Colonic mucosa (tissue), 4 donors: Measurements from ENCODE around the gene ANKRD63. TPM values are rescaled to one million over a fixed set of nuclear protein-coding genes. Genes with fewer than 3 reads are reported as not detected.
A peak's percentile ranks its signal among the peaks of the same experiment; 100 is the strongest.

Source experiments
- DNase-seq: peaks from one replicate; pipeline ENCODE4 v3.0.0-alpha.2; 2020
- H3K27ac ChIP-seq: fragments of 200-600 bp; one replicate; pipeline ENCODE4 v1.8.0; 2021
- H3K27me3 ChIP-seq: fragments of 200-600 bp; one replicate; pipeline ENCODE4 v1.8.0; 2021
- H3K36me3 ChIP-seq: fragments of 200-600 bp; one replicate; pipeline ENCODE4 v1.8.0; 2021
- H3K4me1 ChIP-seq: fragments of 200-600 bp; one replicate; pipeline ENCODE4 v1.8.0; 2021; ENCODE audit warnings: mild to moderate bottlenecking
- H3K4me3 ChIP-seq: fragments of 200-600 bp; one replicate; pipeline ENCODE4 v1.8.0; 2021
- H3K9ac ChIP-seq, 2 donors: one replicate each; pipeline ENCODE4 v1.7.0; 2013; ENCODE audit warnings: control low read depth in 2 of 2, low read depth in 2 of 2, low read length in 2 of 2
- H3K9me3 ChIP-seq: fragments of 200-600 bp; one replicate; pipeline ENCODE4 v1.8.0; 2021
- intact Hi-C: fragments of 100-400 bp; cut with DNase I; formaldehyde crosslinking; loops from one replicate; pipeline ENCODE4 v1.14.1; 2022
- total RNA-seq, 2 donors: library from RNA; stranded (reverse); fragmentation: NEBNext Ultra II Directional in 1 of 2; extraction: Animal tissue kit (Norgen Biotek cat#: 25700) in 1 of 2; gene quantifications; one replicate each; pipeline ENCODE4 v1.2.1, GENCODE V29; 2021
- TF ChIP-seq, protein P1 (sequence below): fragments of 200-600 bp; IDR thresholded peaks from one replicate; pipeline ENCODE4 v1.8.0; 2022; ENCODE audit warnings: antibody characterized with exemption, mild to moderate bottlenecking
- donor health status: healthy.
- donor health status: DM: no; HTN: no; CAD: no.
- donor health status: DM: no; HTN: no; CAD: no.

The ANKRD63 gene
- total RNA-seq, 2 donors from 2014 or later, result not detected

DNA sequence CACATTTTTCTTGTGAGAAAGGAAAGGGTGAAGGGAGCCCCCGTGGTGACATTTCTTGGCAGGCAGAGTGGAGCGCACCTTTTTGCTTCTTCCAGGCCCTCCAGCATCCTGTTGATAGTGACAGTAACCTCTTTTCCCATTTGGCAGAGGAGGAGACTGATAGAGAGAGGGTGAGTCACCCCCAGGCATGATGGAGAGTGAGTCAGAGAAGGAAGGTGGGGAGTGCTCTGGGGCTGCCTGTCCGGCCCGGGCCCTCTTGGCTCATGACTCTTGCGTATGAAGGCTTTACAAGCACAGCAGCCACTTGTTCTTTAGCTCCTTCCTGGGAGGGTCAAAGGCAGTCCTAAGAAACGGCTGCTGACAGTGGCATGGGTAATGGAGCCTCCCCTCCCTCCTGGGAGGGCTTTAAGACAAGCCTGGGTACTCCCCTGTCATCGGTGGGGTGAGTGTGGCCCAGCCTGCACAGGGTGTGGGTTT, 16.0 kb downstream of the ANKRD63 start:
- intact Hi-C loops, result no loop called here
- no peak overlapping the region for H3K27ac ChIP-seq
- no peaks in the 10 kb centered on the region for H3K27me3 ChIP-seq
- H3K4me3 ChIP-seq, result no peak overlapping the region
- H3K9ac ChIP-seq, result no peak overlapping the region
- no peaks in the 10 kb centered on the region for H3K36me3 ChIP-seq
- no peaks in the 10 kb centered on the region for H3K9me3 ChIP-seq
- TF ChIP-seq, protein P1, sequence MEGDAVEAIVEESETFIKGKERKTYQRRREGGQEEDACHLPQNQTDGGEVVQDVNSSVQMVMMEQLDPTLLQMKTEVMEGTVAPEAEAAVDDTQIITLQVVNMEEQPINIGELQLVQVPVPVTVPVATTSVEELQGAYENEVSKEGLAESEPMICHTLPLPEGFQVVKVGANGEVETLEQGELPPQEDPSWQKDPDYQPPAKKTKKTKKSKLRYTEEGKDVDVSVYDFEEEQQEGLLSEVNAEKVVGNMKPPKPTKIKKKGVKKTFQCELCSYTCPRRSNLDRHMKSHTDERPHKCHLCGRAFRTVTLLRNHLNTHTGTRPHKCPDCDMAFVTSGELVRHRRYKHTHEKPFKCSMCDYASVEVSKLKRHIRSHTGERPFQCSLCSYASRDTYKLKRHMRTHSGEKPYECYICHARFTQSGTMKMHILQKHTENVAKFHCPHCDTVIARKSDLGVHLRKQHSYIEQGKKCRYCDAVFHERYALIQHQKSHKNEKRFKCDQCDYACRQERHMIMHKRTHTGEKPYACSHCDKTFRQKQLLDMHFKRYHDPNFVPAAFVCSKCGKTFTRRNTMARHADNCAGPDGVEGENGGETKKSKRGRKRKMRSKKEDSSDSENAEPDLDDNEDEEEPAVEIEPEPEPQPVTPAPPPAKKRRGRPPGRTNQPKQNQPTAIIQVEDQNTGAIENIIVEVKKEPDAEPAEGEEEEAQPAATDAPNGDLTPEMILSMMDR, result no peak
- H3K4me1 ChIP-seq, result no peaks in the 10 kb centered on the region
- no peak for DNase-seq

DNA sequence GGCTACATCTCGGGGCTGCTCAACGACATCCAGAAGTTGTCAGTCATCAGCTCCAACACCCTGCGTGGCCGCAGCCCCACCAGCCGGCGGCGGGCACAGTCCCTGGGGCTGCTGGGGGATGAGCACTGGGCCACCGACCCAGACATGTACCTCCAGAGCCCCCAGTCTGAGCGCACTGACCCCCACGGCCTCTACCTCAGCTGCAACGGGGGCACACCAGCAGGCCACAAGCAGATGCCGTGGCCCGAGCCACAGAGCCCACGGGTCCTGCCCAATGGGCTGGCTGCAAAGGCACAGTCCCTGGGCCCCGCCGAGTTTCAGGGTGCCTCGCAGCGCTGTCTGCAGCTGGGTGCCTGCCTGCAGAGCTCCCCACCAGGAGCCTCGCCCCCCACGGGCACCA, 17.0 kb downstream of the ANKRD63 start:
- intact Hi-C loops, result no loop called here
- H3K36me3 ChIP-seq, result no peaks in the 10 kb centered on the region

DNA sequence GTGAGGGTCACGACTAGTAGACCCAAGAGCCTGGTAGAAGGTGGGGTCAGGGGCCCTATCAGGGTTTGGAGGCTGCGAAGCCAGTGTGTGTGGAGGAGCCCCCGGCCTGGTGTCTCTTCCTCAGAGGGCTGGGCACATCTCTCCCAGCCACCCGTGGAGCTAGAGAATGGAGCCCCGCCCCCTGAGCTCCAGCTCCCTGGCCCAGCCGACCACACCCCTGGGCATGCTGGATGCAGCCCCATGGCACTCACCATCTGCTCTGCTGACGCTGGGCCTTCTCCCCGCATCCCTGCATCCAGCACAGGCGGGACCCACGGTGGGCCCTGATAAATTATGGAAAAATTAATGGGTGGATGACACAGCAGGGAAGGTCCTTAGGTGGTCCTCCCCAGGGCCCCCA, 17.5 kb downstream of the ANKRD63 start:
- no peaks in the 10 kb centered on the region for H3K27me3 ChIP-seq
- no peak overlapping the region for H3K4me3 ChIP-seq
- TF ChIP-seq, protein P1, result no peak
- no peaks in the 10 kb centered on the region for H3K9me3 ChIP-seq
- H3K27ac ChIP-seq, result no peak overlapping the region
- H3K9ac ChIP-seq, result no peak overlapping the region
- DNase-seq, result no peak
- no peaks in the 10 kb centered on the region for H3K36me3 ChIP-seq
- H3K4me1 ChIP-seq, result no peaks in the 10 kb centered on the region
- intact Hi-C loops, result no loop called here

More for the DNA sequence above, 17.0 kb downstream of the ANKRD63 start:
- DNase-seq, result no peak
- H3K9ac ChIP-seq, result no peak overlapping the region
- no peaks in the 10 kb centered on the region for H3K27me3 ChIP-seq
- no peaks in the 10 kb centered on the region for H3K4me1 ChIP-seq
- no peak overlapping the region for H3K27ac ChIP-seq
- H3K9me3 ChIP-seq, result no peaks in the 10 kb centered on the region
- no peak overlapping the region for H3K4me3 ChIP-seq
- TF ChIP-seq, protein P1, result no peak

DNA sequence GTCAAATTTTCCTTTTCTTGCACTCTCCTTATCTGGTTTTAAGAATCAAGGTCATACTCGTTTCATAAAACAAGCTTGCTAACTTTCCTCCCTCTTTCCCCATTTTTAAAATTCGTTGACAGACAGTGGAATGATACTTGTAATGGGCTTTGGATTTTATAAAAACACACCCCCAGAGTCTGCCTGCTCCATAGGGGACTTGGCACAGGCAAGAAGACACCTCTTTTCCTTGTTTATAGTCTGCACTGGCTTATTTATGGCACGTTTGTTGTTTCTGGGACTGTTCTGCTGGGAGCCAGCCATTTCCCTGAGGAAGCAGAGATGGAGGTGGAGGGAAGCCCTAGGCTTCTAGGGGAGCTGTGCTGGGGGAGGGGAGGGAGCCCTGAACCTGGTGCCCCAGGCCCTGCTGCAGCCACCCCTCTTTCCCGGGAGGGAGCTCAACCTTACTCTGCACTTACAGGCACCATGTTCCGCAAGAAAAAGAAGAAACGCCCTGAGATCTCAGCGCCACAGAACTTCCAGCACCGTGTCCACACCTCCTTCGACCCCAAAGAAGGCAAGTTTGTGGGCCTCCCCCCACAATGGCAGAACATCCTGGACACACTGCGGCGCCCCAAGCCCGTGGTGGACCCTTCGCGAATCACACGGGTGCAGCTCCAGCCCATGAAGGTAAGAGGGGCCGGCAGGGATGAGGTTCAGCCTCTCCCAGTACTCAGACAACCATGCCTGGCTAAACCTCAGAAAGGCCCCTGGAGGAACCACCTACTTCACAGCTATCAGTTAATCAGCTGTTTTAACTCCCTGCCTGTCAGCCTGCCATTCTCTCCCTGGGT, 18.3 kb downstream of the ANKRD63 start:
- Histone ChIP-seq H3K27me3 (no peaks in the 10 kb centered on the region), H3K36me3 (no peaks in the 10 kb centered on the region)

DNA sequence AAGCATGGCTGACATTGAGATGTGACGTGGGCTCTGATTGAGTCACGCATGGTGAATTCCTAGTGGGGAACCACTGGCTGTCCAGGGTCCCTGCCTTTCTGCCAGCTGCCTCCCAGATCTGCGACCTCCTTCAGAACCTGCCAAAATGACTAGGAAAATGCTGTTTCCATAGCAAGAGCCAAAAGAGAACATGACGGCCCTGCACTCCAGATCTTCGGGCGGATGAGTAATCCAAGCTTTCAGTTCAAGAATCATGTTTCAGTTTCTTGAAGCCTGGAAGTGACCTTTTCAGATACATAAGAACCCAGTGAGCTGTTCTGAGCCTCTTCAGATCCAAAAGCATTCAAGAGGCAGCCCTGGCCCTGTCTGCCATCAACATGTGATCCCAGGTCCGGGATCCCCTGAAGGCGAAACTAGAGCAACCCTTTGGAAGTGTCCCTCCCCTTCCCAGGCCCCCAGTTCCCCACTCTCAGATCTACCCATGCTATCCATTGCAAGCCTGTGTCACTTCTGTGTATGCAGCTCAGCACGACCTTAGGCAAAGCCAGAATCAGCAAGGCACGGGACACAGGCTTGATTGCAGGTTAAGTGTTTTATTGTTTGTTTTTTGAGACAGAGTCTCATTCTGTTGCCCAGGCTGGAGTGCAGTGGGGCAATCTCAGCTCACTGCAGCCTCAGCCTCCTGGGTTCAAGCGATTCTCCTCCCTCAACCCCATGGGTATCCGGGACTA, 19.7 kb downstream of the ANKRD63 start:
- TF ChIP-seq, protein P1, result no peak
- Histone ChIP-seq H3K4me1 (no peaks in the 10 kb centered on the region), H3K27me3 (no peaks in the 10 kb centered on the region), H3K36me3 (no peaks in the 10 kb centered on the region), H3K9me3 (no peaks in the 10 kb centered on the region), H3K4me3 (no peak overlapping the region), H3K9ac (peak overlapping the region in 1 of 2 donors; percentile 32), H3K27ac (no peak overlapping the region)
- intact Hi-C loops, result no loop called here
- no peak for DNase-seq

More for the DNA sequence above, 18.3 kb downstream of the ANKRD63 start:
- H3K9ac ChIP-seq, result no peak overlapping the region
- no peaks in the 10 kb centered on the region for H3K4me1 ChIP-seq
- H3K9me3 ChIP-seq, result no peaks in the 10 kb centered on the region
- no peak overlapping the region for H3K4me3 ChIP-seq
- TF ChIP-seq, protein P1, result no peak
- DNase-seq, result no peak
- intact Hi-C loops, result no loop called here
- no peak overlapping the region for H3K27ac ChIP-seq
